ENCODE measurements around the gene APBB3.

Gene APBB3

DNA sequence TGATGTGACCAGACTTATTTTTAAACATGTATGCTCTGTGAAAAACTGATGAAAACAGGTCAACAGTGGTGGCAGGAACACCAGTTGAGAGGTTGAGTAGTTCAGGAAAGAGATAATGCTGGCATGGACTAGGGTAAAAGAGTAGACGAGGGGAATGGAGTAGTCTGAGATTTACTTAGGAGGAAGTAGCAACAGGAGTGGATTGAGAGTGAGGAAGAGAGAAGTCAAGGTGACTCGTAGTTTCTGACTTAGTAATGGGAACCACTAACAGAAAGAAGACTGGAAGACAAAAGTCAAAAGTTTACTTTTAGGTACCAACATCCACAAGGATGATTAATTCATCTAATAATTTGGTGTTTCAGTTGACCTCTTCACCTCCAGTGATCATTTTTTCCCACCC is 10.7 kb downstream of the APBB3 start:
- DNase-seq (ENCODE audit: low spot score): no peak

DNA sequence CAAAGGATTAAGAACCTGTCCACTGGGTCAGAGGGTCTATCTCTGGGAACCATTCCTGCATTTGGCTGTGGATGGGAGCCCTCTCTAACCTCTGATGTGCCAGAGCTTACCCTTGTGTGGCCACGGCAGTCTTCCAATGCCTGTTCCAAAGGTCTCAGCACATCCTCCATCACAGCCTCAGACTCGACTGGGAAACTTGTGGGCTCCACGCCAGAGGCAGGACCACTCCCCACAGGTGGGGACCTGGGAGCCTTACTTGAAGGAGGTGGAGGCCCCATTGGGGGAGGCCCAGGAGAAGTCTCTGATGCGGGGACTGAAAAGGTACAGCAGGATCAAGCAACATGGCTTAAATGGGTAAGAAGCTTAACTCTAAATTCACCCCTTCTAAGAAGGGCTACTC is 12.5 kb downstream of the APBB3 start:
- no peak for DNase-seq (ENCODE audit: low spot score)

DNA sequence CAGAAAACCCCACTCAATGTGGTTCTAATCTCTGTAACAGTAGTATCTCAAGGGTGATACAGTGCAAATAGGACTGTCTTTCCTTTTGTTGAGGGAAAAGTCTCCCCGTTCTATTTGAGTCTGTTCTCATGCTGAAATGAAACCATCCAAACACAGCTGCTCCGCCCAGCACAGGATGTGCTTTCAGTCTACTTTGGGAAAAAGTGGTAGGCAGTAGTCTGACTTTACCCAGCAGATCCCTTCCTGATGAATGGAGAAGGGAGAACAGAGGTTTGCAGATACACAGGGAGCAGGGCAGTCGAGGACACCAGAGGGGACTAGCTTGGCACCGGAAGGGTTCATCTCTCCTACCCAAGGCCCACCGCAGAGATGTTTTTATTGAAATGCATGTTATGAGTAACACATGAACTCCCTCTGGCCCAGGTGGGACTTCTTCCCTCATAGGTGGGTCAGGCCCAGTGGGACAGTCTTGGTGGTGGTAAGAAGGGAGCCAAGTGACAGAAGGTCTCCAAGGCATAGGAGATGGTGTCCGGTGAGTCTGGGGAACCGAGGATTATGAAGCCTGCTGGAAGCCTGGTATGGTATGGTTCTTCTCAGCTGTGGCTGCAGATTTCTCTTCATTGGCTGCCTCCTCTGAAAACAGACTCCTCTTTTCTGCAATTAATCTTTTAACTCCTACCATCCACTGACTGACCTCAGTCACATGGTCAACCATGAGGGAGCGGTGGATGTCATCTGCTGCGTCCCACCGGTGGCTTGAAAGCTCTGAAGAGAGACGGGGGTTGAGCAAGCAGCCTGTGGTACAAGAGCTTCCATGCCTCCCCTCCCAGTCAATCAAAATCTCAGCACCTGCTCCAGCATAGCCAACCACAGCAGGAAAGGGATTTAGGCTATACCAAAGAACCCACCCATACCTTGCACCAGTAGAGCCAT is 14.0 kb downstream of the APBB3 start:
- no peak for DNase-seq (ENCODE audit: low spot score)

- DNase-seq (ENCODE audit: low spot score): no peak
Observed at GRCh38 chr5:140549237-140550144, 14.9 kb downstream of the APBB3 start.

- no peak for DNase-seq (ENCODE audit: low spot score)
Observed at GRCh38 chr5:140548791-140549190, 15.6 kb downstream of the APBB3 start.

DNA sequence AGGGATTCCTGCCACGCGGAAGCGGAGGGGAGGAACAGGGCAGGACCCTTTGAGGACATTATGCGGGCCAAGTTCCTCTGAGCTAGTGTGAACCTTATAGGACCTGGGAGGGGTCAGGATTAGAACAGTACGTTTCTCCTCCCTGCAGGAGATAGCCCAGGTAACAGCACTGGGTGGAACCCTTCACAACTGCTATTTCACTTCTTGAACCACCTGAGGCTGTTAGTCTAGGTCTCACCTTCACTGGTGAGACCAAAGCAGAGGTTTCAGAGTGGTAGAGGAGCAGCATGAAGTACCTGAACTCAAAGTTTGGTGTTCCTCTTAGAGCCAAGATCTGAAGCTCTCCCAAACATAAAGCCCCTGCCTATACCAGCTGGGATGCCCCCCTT is 16.1 kb downstream of the APBB3 start:
- no peak for DNase-seq (ENCODE audit: low spot score)

GRCh38 chr5:140547508-140548299 is 16.7 kb downstream of the APBB3 start, which contains the start of gene EIF4EBP3:
TSS of gene EIF4EBP3 (plus strand) at chr5:140547662. CDS start at chr5:140547738, 76 bp downstream.
- DNase-seq (ENCODE audit: low spot score): peak; percentile 83

DNA sequence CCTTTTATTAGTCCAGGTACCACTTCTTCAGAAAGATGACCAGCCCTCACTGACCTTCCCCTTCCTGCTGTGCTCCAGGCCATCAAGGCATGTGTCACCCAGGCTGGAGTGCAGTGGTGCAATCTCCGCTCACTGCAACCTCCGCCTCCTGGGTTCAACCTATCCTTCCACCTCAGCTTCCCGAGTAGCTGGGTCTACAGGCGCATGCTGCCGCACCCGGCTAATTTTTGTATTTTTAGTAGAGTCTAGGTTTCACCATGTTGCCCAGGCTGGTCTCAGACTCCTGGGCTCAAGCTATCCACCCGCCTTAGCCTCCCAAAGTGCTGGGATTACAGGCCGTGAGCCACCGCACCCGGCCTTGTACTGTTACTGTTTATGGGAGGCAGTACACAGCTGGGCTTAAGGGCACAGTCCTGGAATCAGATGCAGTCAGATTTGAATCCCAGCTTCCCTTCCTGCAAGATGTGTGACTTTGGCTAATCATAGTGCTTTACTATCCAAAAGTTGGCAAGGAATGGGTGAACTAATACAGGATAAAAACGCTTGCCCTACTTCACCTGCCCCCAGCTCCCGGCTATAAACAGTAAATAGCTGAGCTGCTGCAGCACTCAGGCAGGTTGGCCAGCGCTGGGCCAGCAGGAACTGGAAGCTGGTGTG is 17.4 kb downstream of the APBB3 start:
- DNase-seq (ENCODE audit: low spot score): no peak

DNA sequence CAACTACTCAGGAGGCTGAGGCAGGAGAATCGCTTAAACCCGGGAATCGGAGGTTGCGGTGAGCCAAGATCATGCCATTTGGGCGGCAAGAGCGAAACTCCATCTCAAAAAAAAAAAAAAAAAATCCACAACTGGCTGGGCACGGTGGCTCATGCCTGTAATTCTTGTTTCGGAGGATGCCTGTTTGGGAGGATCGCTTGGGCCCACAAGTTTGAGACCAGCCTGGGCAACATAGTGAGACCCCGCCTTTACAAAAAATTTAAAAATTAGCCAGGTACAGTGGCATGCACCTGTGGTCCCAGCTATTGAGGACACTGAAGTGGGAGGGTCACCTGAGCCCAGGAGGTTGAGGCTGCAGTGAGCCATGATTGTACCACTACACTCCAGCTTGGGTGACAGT is 18.8 kb downstream of the APBB3 start:
- DNase-seq (ENCODE audit: low spot score): no peak

DNA sequence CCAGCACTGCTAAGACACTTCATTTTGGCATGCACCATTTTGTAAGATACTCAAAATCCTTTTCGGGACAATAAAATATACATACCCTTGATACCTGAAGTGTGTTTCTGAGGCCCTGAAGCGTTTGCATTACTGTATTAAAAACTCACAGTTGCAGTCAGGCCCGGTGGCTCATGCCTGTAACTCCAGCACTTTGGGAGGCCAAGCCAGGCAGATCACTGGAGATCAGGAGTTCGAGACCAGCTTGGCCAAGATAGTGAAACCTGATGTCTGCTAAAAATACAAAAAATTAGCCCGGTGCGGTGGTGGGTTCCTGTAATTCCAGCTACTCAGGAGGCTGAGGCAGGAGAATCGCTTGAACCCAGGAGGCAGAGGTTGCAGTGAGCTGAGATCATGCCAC is 19.4 kb downstream of the APBB3 start:
- DNase-seq (ENCODE audit: low spot score): no peak

DNA sequence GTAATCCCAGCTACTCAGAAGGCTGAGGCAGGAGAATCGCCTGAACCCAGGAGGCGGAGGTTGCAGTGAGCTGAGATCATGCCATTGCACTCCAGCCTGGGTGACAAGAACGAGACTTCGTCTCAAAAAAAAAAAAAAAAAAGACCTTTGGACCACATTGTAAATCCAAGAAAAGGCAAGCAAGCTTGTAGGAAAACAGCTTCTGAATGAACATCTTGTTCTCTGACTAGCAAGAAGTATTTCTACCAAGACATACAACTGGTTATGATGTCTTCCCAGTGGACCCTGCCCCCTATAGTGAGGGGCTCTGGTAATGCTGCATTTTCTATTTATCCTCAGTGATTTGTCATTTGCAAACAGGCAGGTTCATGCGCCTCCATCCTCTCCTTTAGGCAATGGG is 21.4 kb downstream of the APBB3 start:
- no peak for DNase-seq (ENCODE audit: low spot score)

DNA sequence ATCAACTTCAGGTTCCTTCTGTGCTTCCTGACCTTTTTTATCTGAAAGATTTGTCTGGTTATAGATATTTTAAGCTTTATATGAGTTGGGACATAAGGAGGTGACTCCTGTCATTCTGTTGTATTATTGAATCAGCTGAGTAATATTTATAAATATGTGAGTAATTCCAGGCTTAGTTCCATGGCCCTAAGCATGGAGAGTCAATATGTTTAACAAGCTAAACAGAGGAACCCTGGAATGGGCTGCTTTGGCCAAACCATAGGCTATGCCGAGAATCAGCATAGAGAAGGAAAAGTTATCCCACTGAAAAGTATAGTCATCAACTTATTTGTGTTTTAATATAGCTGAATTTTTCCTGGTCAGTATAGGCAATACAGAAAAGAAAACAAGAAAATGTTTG is 24.2 kb downstream of the APBB3 start:
- no peak for DNase-seq (ENCODE audit: low spot score)

DNA sequence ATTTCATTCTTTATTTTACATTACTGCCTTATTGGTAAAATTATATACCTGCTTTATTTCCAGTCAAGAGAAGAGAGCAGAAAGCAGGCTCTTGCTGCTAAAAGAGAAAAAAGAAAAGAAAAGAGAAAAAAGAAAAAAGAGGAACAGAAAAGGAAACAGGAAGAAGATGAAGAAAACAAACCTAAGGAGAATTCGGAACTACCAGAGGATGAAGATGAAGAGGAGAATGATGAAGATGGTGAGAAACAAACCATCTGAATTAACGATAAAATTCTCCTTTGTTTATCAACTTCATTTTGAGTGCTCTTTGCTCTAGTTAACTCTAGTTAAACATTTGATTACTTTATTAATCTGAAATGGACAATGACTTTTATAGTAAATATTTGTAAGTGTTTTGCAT is 40.4 kb downstream of the APBB3 start:
- no peak for DNase-seq (ENCODE audit: low spot score)

- DNase-seq (ENCODE audit: low spot score): no peak
Observed at GRCh38 chr5:140513124-140513523, 51.3 kb downstream of the APBB3 start.

DNA sequence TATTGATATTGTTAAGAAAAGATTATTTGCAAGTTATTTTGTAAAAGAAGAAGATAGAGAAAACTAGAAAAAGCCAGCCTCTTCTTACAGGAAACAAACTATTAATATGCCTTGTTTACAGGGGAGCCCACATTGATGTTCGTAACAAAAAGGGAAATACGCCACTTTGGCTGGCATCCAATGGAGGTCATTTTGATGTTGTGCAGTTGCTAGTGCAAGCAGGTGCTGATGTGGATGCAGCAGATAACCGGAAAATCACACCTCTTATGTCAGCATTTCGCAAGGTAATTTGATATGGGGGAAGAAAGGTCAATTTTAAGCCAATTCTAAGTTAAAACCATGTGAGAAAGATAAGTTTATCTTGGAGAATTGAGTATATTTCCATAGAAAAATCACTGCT is 54.5 kb downstream of the APBB3 start:
- DNase-seq (ENCODE audit: low spot score): no peak
